DMS 273 (cell line): ENCODE data around the gene AP1S3.
"Not testable (repeated sequence)": the region's sequence is repeated elsewhere in the genome, so short reads cannot be mapped to it uniquely, and the experiment has no call there.

Experiments
- DNase-seq: peaks from one replicate; lab custom pipeline; 2025; ENCODE audit not compliant: unreplicated experiment; lab: John Stamatoyannopoulos, UW

The AP1S3 gene

DNA sequence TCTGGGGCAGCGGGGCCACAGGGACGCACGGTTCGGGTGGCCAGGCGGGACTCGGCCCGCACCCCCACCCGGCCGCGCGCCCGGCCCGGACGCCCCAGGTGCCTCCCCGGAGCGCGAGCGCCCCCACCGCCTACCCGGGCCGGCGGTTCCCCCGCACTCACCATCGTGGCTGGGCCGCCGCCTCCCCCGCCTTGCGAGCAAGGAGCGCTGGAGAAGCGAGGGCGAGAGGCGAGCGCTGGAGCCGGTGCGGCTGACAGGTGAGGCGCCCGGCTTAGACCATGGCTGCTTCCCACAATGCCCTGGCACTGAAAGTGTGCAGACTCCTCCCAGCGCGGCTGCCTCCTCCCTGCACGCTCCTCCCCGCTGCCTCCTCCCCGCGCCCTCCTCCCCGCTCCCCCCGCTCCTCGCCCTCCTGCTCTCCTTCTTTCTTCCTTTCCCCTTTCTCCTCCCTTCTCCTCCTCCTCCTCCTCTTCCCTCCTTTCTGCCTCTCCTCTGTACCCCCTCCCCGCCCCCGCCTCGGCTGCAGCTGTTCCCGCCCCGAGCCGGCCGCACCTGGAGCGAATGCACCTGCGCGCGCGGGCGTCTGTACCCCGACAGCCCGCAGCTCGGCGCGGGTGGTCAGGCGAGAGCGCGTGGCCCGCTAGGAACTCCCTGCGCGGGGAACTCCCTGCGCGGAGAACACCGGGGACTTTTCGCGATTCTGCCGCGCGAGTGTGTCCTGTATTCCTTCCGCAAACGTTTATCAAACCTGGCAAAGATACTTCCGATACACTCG, at the start of gene AP1S3:
AP1S3 (minus strand) TSS at position 296 of the 775 bp plus-strand sequence; CDS start at position 164, 132 bp downstream.
- DNase-seq = peak; percentile 74

- DNase-seq = no peak
Observed at GRCh38 chr2:223887127-223887526, 49.7 kb upstream of the AP1S3 start.

DNA sequence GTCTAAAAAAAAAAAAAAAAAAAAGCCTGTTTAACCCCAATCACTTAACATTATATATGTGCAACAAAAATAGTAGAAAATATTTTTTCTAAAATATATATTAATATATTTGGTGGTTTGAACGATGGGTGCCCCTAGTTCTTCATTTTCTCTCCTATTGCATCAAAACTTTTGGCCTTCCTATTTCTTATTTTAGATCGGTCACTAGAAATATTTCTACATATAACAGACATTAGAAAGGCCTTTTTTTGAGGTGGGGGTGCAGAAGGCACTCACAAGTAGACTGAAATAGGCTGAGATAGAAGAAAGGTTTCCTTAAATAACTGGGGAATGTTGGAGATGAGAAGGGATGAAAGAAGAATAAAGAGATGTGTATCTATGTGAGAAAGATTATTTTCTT, 49.3 kb upstream of the AP1S3 start:
- DNase-seq = no peak

- no peak for DNase-seq
Observed at GRCh38 chr2:223884399-223884798, 47.0 kb upstream of the AP1S3 start.

GRCh38 chr2:223882715-223883114, 45.3 kb upstream of the AP1S3 start:
- no peak for DNase-seq

DNA sequence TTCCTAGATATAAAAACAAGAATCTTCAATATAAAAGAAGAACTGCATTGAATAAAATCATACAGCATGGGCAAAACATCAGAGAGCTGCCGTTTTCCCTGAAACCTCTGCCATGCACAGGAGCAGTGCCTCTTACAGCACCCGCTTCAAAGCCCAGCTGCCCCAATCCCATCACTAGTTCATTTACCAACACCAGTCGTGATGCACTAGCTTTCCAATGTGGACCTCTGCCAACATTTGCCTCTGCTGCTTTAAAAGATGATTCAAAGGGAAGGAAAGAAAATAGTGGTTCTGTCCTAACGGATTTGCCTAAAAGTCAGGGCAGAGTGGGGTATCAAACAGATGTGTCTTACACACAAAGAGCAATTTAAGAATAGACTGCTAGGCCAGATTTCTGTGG, 43.4 kb upstream of the AP1S3 start:
- no peak for DNase-seq

DNA sequence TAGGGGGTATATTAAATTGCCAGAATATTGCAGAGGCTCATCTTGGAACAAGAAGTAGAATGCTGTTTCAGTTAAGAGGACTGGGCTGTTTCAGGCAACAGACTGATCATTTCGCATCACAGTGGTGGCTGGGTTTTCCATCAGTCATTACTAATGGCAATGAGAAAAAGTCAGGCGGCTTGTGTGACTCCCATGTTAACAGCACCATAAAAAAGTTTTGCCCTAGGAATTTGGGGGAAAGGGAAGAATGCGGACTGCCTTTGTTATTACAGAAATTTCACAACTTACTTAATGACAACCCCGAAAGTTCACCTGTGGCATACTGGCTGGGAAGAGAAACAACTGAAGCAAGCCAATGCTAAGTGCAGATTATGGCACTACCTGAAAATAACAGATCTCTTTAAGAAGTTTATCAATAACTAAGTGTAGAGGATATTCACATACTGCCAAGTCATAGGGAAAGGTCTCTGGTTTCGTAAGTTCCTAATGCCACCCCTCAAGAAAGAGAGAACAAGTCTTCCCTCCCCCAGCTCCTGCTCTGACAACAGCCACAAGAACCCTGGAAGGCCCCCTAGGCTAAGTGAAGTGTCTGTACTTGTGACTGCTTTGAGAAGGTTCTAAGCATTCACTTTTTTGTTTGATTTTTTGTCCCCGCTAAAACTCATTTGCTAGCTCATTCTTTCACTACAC, 40.5 kb upstream of the AP1S3 start:
- no peak for DNase-seq

- no peak for DNase-seq
Observed at GRCh38 chr2:223873672-223874071, 36.3 kb upstream of the AP1S3 start.

GRCh38 chr2:223872772-223873171, 35.4 kb upstream of the AP1S3 start:
- not testable (repeated sequence) for DNase-seq

- DNase-seq = not testable (repeated sequence)
Observed at GRCh38 chr2:223871661-223872060, 34.3 kb upstream of the AP1S3 start.

DNA sequence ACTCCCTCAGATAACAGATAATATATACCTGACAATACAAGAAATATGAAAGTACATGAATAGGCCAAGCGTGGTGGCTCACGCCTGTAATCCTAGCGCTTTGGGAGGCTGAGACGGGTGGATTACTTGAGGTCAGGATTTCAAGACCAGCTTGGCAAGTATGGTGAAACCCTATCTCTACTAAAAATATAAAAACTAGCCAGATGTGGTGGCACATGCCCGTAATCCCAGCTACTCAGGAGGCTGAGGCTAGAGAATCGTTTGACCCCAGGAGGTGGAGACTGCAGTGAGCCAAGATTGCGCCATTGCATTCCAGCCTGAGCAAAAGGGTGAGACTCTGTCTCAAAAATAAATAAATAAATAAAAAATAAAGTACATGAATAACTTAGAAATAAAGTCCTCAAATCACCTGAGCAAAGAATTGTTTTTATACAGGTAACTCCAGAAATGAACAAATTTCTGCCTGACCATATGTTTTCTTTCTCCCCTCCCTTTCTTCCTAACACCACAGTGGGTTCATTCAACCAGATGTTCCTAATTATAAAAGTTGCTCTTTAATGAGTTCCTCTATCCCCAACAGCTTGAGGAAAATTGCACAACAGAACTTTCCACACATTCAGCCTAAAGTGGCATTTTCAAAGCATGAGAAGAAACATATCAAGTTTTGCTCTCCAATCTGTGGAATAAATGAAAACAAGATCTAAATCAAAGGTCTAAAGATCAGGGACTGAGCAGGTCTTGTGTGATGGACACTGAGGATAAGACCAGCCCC, 33.6 kb upstream of the AP1S3 start:
- DNase-seq = peak; percentile 80

GRCh38 chr2:223868005-223868404, 30.6 kb upstream of the AP1S3 start:
- DNase-seq = peak; percentile 97

GRCh38 chr2:223865907-223866508, 28.6 kb upstream of the AP1S3 start:
- no peak for DNase-seq

DNA sequence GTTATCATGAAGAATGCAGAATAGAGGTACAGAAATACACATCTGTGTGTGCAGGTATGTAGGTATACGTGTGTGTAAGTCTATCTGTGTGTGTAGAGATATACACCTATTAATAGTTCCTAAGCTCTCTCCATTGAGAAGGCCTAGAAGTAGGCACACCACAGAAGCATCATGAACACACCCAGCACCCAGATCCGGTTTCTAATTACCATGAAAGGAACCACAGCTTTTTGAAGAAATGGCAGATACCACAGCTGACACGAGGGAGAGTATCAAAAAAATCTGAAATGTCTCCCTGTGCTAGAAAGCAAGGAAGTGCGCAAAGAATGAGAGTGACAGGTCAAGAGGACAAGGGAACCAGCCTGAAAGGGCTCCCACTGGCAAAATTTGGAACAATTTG, 27.7 kb upstream of the AP1S3 start:
- no peak for DNase-seq

DNA sequence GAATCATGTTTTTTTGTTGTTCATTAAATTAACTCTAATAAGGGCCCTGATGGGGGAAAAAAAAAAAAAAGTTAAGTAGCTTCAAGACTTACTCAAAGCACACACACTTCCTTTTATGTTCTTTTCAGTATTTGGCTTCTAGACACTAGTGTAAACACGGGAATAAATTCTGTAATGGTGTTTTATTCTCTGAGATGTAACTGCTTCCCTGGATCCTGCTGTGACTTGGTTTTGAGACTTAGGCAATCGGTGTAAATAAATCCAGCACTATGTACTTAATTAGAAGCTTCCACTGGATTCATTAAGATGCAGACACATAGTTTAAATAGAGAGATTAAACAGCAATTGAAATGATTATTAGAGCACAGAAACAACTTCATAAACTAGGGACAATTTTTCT, 26.1 kb upstream of the AP1S3 start:
- DNase-seq = no peak

DNA sequence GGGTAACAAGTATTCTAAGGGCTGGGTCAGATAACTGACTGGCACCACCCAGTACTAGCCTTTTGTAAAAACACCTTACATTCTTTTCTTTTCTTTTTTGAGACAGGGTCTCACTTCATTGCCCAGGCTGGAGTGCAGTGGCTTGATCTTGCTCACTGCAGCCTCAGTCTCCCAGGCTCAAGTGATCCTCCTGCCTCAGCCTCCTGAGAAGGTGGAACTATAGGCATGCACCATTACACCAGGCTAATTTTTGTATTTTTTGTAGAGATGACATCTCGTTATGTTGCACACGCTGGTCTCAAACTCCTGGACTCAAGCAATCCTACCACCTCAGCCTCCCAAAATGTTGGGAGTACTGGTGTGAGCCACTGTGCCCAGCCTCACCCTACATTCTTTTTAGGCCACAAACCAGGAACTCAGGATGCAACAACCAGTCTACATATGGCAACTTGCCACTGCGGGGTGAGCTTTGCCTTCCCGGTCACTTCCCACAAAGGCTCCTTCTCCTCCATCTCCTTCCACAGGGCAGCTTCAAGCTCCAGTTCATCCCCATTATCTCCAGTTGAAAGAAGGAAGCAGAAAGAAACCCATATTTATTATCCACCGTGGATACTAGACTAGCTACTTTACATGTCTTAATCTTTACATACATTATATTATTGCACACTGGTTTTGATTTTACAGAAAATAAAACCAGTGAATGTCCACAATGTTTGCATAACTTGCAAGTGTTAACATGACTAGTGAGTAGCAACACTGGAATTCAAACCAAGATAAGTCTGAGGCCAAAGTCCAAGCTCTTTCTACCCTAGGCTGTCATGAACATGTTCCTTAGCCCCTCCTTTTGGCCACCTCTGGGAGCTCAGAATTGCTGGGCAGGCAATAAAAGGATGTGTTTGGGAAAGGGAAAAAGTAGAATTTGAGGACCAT, 23.7 kb upstream of the AP1S3 start:
- no peak for DNase-seq

GRCh38 chr2:223859070-223859469, 21.7 kb upstream of the AP1S3 start:
- DNase-seq = no peak

- DNase-seq = no peak
Observed at GRCh38 chr2:223856584-223856983, 19.2 kb upstream of the AP1S3 start.

DNA sequence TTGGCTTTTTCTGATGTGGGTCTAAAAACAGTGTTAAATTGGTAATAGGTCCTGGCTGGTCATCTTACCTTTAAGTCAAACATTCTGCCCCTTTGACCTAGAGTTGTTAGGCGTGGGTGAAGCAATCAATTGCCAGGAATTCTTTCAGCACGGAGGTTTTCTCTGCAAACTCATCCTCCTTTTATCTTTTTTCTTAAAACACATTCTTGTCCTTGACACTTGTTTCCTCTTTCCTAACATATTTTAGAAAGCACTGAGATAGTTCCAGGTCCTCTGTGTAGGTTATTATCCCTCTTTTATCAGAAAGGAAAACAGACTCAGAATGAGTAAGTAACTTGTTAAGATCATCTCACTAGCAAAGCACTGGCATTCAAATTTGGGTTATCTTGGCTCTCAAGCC, 18.6 kb upstream of the AP1S3 start:
- no peak for DNase-seq

GRCh38 chr2:223855426-223855825, 18.0 kb upstream of the AP1S3 start:
- DNase-seq = no peak
